PC-3 (cell line): ENCODE results near the gene LRRC3. TPM values are rescaled to one million over a fixed set of nuclear protein-coding genes. Genes with fewer than 3 reads are reported as not detected.
A peak's percentile ranks its signal among the peaks of the same experiment; 100 is the strongest.

ENCODE experiments used
- ATAC-seq: fragments of 200-7000 bp; cut with Tn5 transposase; 2 replicates; pipeline ENCODE4 v1.9.1; 2020; ENCODE audit warnings: mild to moderate bottlenecking, moderate library complexity
- BruUV-seq: library from RNA; stranded (reverse); fragments of 400-500 nt; replicated peaks from 2 replicates; lab custom pipeline; 2021; lab: Mats Ljungman, UMichigan
- CTCF ChIA-PET: fragments of 300-600 bp; sonication (Branson Sonifier 250); formaldehyde crosslinking; loops from one replicate; lab custom pipeline; 2022; ENCODE audit warnings: antibody characterized with exemption; lab: Charles Lee
- POLR2A ChIA-PET: fragments of 300-600 bp; sonication (Branson Sonifier 250); formaldehyde crosslinking; loops from one replicate; lab custom pipeline; 2022; ENCODE audit warnings: antibody characterized with exemption; ENCODE audit not compliant: unreplicated experiment; lab: Charles Lee
- DNase-seq: peaks from one replicate; pipeline ENCODE4 v3.0.0-alpha.2; 2015
- H2AFZ ChIP-seq: fragments of 300-600 bp; sonication (generic); 2 replicates; pipeline ENCODE4 v1.6.0; 2016; ENCODE audit warnings: antibody characterized with exemption, low read length
- H3F3A ChIP-seq: fragments of 300-600 bp; sonication (generic); one replicate; pipeline ENCODE4 v1.6.0; 2017; ENCODE audit warnings: antibody characterized with exemption, low read length, control low read depth, mild to moderate bottlenecking; ENCODE audit not compliant: unreplicated experiment
- H3K27ac ChIP-seq: fragments of 300-600 bp; sonication (generic); 2 replicates; pipeline ENCODE4 v1.5.1; 2016; ENCODE audit warnings: mild to moderate bottlenecking, low read length
- H3K27me3 ChIP-seq: fragments of 300-600 bp; sonication (generic); 2 replicates; pipeline ENCODE4 v1.6.1; 2016; ENCODE audit warnings: low read length, mixed read lengths
- H3K36me3 ChIP-seq: fragments of 300-600 bp; sonication (generic); 2 replicates; pipeline ENCODE4 v1.6.1; 2016; ENCODE audit warnings: low read depth, mixed run types, low read length, mixed read lengths
- H3K4me1 ChIP-seq: fragments of 300-600 bp; sonication (generic); 2 replicates; pipeline ENCODE4 v1.5.1; 2016; ENCODE audit warnings: low read length; ENCODE audit not compliant: insufficient read depth
- H3K4me2 ChIP-seq: fragments of 300-600 bp; sonication (generic); 2 replicates; pipeline ENCODE4 v1.6.0; 2016; ENCODE audit warnings: low read length
- H3K4me3 ChIP-seq: fragments of 300-600 bp; sonication (generic); 2 replicates; pipeline ENCODE4 v1.5.1; 2016; ENCODE audit warnings: mild to moderate bottlenecking, low read length, mixed read lengths
- H3K79me2 ChIP-seq: fragments of 300-600 bp; sonication (generic); 2 replicates; pipeline ENCODE4 v1.6.1; 2017; ENCODE audit warnings: low read length, mixed read lengths
- H3K9ac ChIP-seq: fragments of 300-600 bp; sonication (generic); 2 replicates; pipeline ENCODE4 v1.6.0; 2016; ENCODE audit warnings: mild to moderate bottlenecking, low read length
- H3K9me2 ChIP-seq: fragments of 300-600 bp; sonication (generic); replicated peaks from 2 replicates; pipeline ENCODE4 v1.6.1; 2016; ENCODE audit warnings: mixed run types, low read length, mixed read lengths
- H3K9me3 ChIP-seq: fragments of 300-600 bp; sonication (generic); 2 replicates; pipeline ENCODE4 v1.6.1; 2016; ENCODE audit warnings: low read length, mixed read lengths
- H4K20me1 ChIP-seq: fragments of 300-600 bp; sonication (generic); 2 replicates; pipeline ENCODE4 v1.6.1; 2016; ENCODE audit warnings: low read length, mixed read lengths
- EZH2 ChIP-seq: fragments of 300-600 bp; sonication (generic); IDR thresholded peaks from one replicate; pipeline ENCODE4 v1.6.1; 2017; ENCODE audit warnings: antibody characterized with exemption, mild to moderate bottlenecking, low read length; ENCODE audit not compliant: unreplicated experiment
- EZH2phosphoT487 ChIP-seq: fragments of 300-600 bp; sonication (generic); IDR thresholded peaks from 2 replicates; pipeline ENCODE4 v1.6.1; 2018; ENCODE audit warnings: mild to moderate bottlenecking, antibody characterized with exemption, low read length, borderline replicate concordance
- intact Hi-C: fragments of 100-400 bp; cut with micrococcal nuclease; formaldehyde crosslinking; loops from 2 replicates; pipeline ENCODE4 v1.9.0; 2023
- total RNA-seq: library from RNA; depleted of rRNA; stranded (reverse); fragments of >200 nt; gene quantifications from 2 replicates; pipeline ENCODE4 v1.2.3, GENCODE V29; 2014
- TF ChIP-seq, protein P1 (sequence below): fragments of 300-600 bp; sonication (generic); conservative IDR thresholded peaks from 2 replicates; pipeline ENCODE4 v1.5.1; 2017; ENCODE audit warnings: antibody characterized with exemption, low read depth, mild to moderate bottlenecking, low read length

The LRRC3 gene
- total RNA-seq, 1 experiment from 2014 or later = 3.1 TPM

- Histone ChIP-seq H3K27me3 (no peaks in the 10 kb centered on the region), H3K79me2 (no peaks in the 10 kb centered on the region), H3K9ac (no peak overlapping the region), H3K4me1 (no peaks in the 10 kb centered on the region; the same call in 1 of the 2 replicates), H3K4me3 (no peak overlapping the region), H3K27ac (no peak overlapping the region), H3K36me3 (no peaks in the 10 kb centered on the region), H4K20me1 (no peaks in the 10 kb centered on the region), H3K9me3 (peaks cover 5% of the 10 kb centered on the region; the same call in 1 of the 2 replicates), H2AFZ (no peak overlapping the region), H3K9me2 (no peaks in the 10 kb centered on the region), H3F3A (no peaks in the 10 kb centered on the region), H3K4me2 (no peak overlapping the region)
- no TSS peak for BruUV-seq
- ATAC-seq (peak; percentile 67), DNase-seq (peak; percentile 65)
- intact Hi-C loops = no loop called here
- ChIA-PET CTCF (interaction anchor here (0.7 to 1.0 kb wide), 3 partner anchors 23 to 119 kb away, joined by 3 to 4 read pairs (median 4); partner anchors contain the start of gene KRTAP10-5), POLR2A (no interaction called here)
- TF ChIP-seq EZH2 (no peak), EZH2phosphoT487 (no peak)
- TF ChIP-seq, protein P1, sequence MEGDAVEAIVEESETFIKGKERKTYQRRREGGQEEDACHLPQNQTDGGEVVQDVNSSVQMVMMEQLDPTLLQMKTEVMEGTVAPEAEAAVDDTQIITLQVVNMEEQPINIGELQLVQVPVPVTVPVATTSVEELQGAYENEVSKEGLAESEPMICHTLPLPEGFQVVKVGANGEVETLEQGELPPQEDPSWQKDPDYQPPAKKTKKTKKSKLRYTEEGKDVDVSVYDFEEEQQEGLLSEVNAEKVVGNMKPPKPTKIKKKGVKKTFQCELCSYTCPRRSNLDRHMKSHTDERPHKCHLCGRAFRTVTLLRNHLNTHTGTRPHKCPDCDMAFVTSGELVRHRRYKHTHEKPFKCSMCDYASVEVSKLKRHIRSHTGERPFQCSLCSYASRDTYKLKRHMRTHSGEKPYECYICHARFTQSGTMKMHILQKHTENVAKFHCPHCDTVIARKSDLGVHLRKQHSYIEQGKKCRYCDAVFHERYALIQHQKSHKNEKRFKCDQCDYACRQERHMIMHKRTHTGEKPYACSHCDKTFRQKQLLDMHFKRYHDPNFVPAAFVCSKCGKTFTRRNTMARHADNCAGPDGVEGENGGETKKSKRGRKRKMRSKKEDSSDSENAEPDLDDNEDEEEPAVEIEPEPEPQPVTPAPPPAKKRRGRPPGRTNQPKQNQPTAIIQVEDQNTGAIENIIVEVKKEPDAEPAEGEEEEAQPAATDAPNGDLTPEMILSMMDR = peak; percentile 79
Observed at GRCh38 chr21:44487831-44488230, 32.5 kb downstream of the LRRC3 start.

- DNase-seq (no peak), ATAC-seq (no peak)
- intact Hi-C loops = no loop called here
Observed at GRCh38 chr21:44489962-44490361, 34.7 kb downstream of the LRRC3 start.

DNA sequence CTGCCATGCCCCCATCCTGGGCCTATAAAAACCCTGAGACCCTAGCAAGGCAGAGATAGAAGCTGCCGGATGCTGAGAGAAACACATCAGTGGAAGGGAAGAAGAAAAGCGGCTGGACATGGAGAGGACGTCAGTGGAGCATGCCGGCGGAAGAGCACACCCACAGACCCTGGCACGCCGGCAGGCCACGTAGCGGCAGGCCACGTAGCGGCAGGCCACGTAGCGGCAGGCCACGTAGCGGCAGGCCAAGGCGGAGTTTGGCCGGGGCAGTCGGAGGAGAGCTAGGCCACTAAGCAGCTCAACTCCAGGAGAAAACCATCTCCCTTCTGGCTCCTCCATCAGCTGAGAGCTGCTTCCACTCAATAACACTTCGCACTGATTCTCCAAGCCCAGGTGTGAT, 35.1 kb downstream of the LRRC3 start:
- intact Hi-C loops = no loop called here
- Histone ChIP-seq H3F3A (no peaks in the 10 kb centered on the region), H3K27ac (no peak overlapping the region), H3K4me3 (no peak overlapping the region), H3K4me2 (no peak overlapping the region), H3K9me3 (peaks cover 17% of the 10 kb centered on the region), H3K4me1 (no peaks in the 10 kb centered on the region), H3K36me3 (no peaks in the 10 kb centered on the region), H4K20me1 (no peaks in the 10 kb centered on the region), H3K27me3 (peaks cover 16% of the 10 kb centered on the region), H3K9me2 (no peaks in the 10 kb centered on the region), H2AFZ (no peak overlapping the region), H3K9ac (no peak overlapping the region), H3K79me2 (no peaks in the 10 kb centered on the region)
- ATAC-seq (no peak), DNase-seq (no peak)
- TF ChIP-seq EZH2 (no peak), EZH2phosphoT487 (no peak)
- TF ChIP-seq, protein P1 = no peak
- POLR2A ChIA-PET = no interaction called here
- BruUV-seq = no TSS peak
- CTCF ChIA-PET = no interaction called here

More at GRCh38 chr21:44489962-44490361, 34.7 kb downstream of the LRRC3 start:
- no peak overlapping the region for H3K27ac ChIP-seq
- H4K20me1 ChIP-seq = no peaks in the 10 kb centered on the region
- H3K27me3 ChIP-seq = peaks cover 11% of the 10 kb centered on the region
- H3K4me1 ChIP-seq = no peaks in the 10 kb centered on the region
- TF ChIP-seq, protein P1 = peak; percentile 61
- no peak for TF ChIP-seq EZH2
- no peak overlapping the region for H3K9ac ChIP-seq
- no TSS peak for BruUV-seq
- H3K79me2 ChIP-seq = no peaks in the 10 kb centered on the region
- ChIA-PET POLR2A (no interaction called here), CTCF (no interaction called here)
- H3K9me3 ChIP-seq = peaks cover 17% of the 10 kb centered on the region
- H3K36me3 ChIP-seq = no peaks in the 10 kb centered on the region
- no peak overlapping the region for H2AFZ ChIP-seq
- H3K4me2 ChIP-seq = no peak overlapping the region
- H3F3A ChIP-seq = no peaks in the 10 kb centered on the region
- H3K9me2 ChIP-seq = no peaks in the 10 kb centered on the region
- H3K4me3 ChIP-seq = no peak overlapping the region
